NCI-H82 treated with DMSO at 0.1 percent for 48 hours (cell line): ENCODE data around the gene ZNF326.

Experiments used
- DNase-seq: peaks from one replicate; lab custom pipeline; 2025; ENCODE audit not compliant: unreplicated experiment; lab: John Stamatoyannopoulos, UW

ZNF326 gene

GRCh38 chr1:90074137-90074536 is 79.2 kb downstream of the ZNF326 start:
- DNase-seq = no peak

- DNase-seq = no peak
Measured at GRCh38 chr1:90074566-90074965, 79.7 kb downstream of the ZNF326 start.

- no peak for DNase-seq
Measured at GRCh38 chr1:90074970-90075391, 80.1 kb downstream of the ZNF326 start.

- no peak for DNase-seq
Measured at GRCh38 chr1:90083995-90084394, 89.1 kb downstream of the ZNF326 start.
